WI38 (cell line): Measurements from ENCODE around the gene CRTC1.

ENCODE experiments used
- H3K4me3 ChIP-seq: 2 replicates; pipeline ENCODE4 v1.5.1; 2011; ENCODE audit warnings: low read depth, mild to moderate bottlenecking, control low read depth, low read length
- TF ChIP-seq, protein P1 (sequence below): IDR thresholded peaks from 2 replicates; pipeline ENCODE4 v1.5.1; 2012; ENCODE audit warnings: low read depth, mild to moderate bottlenecking, control low read depth, low read length

CRTC1 gene

DNA sequence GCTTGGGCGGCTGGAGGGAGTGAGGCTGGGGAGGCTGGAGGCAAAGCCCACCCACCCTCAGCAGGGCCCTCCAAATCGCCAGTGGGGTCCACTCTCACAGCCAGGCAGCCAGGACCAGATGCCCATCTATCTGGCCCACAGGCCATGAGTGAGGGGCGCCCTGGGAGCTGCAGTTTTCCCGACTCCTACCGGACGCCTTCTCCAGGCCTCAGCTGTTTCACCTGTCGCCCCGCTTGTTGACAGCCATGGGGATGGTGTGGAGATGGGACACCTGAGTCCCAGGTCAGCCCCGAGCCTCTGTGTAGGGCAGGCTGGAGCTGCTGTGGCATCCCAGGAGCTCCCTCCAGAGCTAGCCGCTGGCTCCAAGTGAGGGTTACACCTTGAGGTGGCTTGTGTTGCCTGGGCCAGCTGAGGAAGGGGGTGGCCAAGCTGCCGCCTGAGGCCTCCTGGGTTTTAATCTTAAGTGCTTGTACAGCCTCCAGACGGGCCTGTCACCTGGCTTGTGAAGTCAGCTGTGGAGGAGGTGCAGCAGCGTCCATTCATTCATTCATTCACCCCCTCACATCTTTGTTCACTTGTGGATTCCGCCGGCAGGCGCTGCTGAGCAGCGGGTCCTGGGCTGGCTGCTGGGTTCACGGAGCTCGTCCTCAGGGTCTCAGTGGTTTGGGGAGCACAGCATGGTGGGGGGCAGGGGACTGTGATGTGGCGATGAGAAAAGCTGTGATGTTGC, 55.6 kb downstream of the CRTC1 start:
- H3K4me3 ChIP-seq = no peak overlapping the region
- TF ChIP-seq, protein P1, sequence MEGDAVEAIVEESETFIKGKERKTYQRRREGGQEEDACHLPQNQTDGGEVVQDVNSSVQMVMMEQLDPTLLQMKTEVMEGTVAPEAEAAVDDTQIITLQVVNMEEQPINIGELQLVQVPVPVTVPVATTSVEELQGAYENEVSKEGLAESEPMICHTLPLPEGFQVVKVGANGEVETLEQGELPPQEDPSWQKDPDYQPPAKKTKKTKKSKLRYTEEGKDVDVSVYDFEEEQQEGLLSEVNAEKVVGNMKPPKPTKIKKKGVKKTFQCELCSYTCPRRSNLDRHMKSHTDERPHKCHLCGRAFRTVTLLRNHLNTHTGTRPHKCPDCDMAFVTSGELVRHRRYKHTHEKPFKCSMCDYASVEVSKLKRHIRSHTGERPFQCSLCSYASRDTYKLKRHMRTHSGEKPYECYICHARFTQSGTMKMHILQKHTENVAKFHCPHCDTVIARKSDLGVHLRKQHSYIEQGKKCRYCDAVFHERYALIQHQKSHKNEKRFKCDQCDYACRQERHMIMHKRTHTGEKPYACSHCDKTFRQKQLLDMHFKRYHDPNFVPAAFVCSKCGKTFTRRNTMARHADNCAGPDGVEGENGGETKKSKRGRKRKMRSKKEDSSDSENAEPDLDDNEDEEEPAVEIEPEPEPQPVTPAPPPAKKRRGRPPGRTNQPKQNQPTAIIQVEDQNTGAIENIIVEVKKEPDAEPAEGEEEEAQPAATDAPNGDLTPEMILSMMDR = no peak

DNA sequence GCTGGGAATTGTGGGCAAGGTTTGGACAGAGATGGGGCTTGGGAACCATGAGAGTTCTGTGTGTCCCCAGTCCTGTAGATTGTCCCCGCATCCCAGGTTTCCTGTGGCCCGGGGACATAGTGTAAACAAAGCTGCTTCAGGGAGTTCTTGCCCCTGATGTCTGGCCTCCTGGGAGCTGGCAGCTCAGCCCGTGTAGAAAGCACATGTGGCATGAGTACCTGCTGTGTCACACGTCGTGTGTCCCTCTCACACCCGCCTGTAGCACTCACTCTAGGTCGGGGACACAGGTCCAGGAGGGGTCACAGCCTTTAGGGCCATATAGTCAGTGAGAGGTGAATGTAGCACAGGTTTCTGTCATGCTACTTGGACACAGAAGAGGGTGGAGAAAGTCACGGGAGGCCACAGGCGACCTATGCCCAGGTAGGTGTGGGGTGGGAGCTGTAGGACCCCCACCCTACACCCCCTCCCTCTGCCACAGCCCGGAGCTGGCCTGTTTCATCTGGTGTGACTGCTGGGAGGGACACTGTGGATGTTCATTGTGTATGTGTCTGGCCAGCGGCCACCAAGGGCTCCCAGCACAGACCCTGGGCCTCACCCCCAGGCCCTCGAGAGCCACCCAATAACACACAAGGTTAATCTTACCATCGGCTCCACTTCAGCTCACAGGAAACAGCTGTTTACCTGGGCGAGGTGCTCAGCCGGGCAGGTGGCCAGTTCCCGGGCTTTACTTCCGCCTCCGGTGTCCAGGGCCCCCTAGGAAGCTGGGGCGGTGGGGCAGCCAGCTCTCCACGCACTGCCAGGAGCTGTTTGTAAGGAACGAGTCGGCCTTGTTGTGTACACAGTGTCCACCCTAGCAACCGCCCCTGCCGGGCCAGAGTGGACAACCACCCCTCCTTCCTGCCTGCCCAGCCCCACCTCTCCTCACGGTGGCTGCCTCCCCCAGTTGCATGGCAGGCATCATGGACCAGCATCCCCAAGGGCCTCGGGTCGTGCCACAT, 57.9 kb downstream of the CRTC1 start:
- TF ChIP-seq, protein P1 = no peak
- H3K4me3 ChIP-seq = no peak overlapping the region

DNA sequence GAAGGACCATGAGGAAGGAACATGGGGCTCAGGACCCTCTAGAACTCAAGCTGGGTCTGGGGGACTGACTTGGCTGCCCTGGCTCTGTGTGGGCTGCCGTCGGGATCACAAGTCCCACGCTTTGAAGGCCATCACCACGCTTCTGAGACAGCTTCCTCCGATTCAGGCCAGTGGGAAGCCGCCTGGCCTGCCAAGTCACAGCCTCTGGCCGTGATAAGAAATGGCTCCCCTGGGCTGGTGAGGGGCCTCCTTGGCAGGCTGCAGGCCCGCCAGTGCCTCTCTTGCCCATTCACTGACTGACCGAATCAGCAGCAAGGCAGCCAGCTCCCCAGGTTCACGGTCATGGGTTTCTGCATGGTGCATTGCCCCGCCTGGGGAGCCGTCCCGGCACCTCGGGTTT, 58.8 kb downstream of the CRTC1 start:
- TF ChIP-seq, protein P1 = no peak
- H3K4me3 ChIP-seq = no peak overlapping the region

DNA sequence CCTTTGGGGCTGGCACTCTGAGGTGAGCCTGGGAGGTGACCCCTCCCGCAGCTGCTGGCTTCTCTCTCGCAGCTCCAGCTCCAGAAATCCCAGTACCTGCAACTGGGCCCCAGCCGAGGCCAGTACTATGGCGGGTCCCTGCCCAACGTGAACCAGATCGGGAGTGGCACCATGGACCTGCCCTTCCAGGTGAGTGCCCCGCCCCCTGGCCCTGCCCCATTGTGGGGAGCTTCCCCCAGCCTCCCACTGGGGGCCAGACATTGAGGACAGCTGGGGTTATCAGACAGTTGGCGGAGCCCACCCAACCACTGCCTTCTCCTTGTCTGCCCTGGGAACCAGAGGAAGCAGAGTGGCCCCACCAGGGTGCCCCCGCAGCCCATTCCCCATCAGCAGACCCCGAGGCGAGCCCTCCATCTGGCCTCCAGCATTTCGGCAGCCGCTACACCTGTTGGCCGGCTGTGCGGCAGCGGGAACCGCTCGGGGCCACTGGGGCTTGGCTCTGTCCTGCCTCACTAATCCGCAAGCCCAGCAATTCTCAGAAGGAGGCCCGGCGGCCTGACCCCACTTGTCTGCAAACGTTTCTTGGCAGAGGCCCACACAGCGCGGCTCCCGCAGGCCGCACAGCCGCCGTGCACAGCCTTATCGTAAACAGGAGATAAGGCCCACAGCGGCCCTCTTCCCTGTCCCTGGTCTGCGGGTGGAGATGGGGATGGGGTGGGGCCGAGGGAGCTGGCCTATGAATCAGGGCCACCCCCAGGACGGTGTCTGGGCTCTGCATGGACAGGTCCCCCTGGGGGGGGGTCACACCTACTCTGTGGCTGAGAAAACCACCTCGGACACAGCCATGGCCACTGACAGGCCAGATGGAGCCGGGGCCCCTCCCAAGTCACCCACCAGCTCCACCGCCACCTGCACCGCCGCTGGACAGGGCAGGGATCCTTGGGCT, 59.6 kb downstream of the CRTC1 start:
- TF ChIP-seq, protein P1 = no peak
- no peak overlapping the region for H3K4me3 ChIP-seq

DNA sequence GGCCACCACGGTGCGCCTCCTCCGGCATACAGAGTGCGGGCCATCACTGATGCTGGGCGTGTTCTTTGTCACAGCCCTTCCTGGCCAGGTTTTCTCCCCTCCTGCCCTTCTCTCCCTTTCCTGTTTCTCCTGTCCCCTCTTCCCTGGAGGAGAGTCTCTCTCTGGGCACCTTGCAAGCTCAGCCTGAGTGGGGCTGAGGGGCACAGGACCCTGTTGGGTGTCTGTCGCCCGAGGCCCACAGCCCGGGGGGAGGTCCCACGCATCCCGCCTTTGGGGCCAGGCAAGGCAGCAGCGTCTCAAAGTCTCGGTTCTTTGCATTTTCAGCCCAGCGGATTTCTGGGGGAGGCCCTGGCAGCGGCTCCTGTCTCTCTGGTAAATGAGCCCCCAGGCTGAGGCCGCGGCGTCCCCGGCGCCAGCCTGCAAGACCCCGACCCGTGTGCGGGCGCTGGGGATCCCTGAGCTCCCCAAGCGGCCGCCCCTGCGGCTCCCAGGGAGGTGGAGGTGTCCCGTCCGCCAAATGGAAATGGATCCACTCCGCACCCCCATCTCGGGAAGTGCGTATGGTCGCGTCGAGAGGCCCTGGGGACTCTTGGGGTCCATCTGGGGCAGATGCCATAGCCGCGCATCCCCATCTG, 60.4 kb downstream of the CRTC1 start:
- TF ChIP-seq, protein P1 = no peak
- H3K4me3 ChIP-seq = no peak overlapping the region

DNA sequence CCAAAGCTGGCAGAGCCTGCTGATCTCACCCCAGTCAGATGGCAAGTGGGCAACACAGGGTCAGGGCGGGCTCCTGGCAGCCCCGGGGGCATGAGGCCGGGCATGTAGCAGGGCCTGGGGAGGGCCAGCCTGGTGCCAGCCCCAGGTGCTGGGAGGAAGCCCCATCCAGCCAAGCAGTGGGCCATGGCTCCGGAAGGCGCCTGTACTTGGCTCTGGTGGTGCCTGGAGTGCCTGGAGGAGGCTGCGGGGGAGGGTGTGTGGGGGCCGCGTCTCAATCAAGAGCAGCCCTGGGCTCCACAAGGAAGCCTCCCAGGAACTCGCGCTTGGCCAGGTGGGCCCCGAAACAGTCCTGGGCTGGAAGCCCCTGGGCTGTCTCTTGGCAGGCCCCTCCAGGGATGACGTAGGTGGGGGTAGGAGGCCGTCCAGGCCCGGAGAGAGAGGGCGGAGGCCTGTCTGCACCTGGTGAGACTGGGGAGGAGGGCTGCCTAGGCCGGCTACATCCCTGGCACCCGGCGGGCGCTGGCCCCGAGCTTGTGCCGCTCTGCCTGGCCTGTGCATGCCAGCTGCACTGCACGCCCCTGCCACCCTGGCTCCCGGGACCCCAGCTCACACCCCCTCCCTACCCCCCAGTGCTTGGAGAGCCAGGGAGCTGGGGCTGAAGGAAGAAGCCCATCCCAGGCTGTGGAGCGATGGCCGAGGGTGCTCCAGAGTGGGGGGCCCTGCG, 61.7 kb downstream of the CRTC1 start:
- TF ChIP-seq, protein P1 = no peak
- no peak overlapping the region for H3K4me3 ChIP-seq
